K562 (cell line): Measurements from ENCODE around the gene GAB1. TPM values are rescaled to one million over a fixed set of nuclear protein-coding genes. Genes with fewer than 3 reads are reported as not detected.

ENCODE experiments used
- ATAC-seq: fragments of 200-7000 bp; cut with Tn5 transposase; 3 replicates; pipeline ENCODE4 v1.9.1; 2020; ENCODE audit warnings: moderate library complexity
- BruUV-seq: library from RNA; stranded (reverse); fragments of 400-500 nt; replicated peaks from 2 replicates; lab custom pipeline; 2021; lab: Mats Ljungman, UMichigan
- CTCF ChIA-PET: fragments of 300-600 bp; formaldehyde crosslinking; extraction: SDS; loops from one replicate; lab custom pipeline; 2021; ENCODE audit warnings: low intra/inter-chr PET ratio; lab: Yijun Ruan, JAX
- POLR2A ChIA-PET: fragments of 300-600, 350-650 bp; sonication (Branson Sonifier 250); formaldehyde crosslinking; extraction: SDS; loops from one replicate; lab custom pipeline; 2021; ENCODE audit warnings: antibody characterized with exemption, inconsistent platforms; lab: Yijun Ruan, JAX
- DNase-seq, 4 experiments: peaks; one replicate each; pipeline versions ENCODE4 v3.0.0 to v3.0.0-alpha.2; 2011 to 2018; ENCODE audit warnings: low spot score in 3 of 4, mixed read lengths in 3 of 4; ENCODE audit errors: extremely low read depth in 1 of 4
- FAIRE-seq: peaks from 2 replicates; lab custom pipeline; 2011; peaks lifted over from hg19 to GRCh38; lab: Jason Lieb, UNC
- H2AFZ ChIP-seq: 2 replicates; pipeline ENCODE4 v1.6.0; 2011; ENCODE audit warnings: low read depth, low read length, control low read depth, inconsistent platforms
- H3K27ac ChIP-seq: fragments of 200-600 bp; 3 replicates; pipeline ENCODE4 v1.8.0; 2011; ENCODE audit warnings: low read depth, mild to moderate bottlenecking, control low read depth, inconsistent platforms, low read length, moderate library complexity, mixed read lengths; ENCODE audit errors: extremely low read depth
- H3K27me3 ChIP-seq, 2 experiments: fragments of 300-600 bp in 1 of 2; 2 replicates in 1 of 2; 3 replicates in 1 of 2; pipeline versions ENCODE4 v1.6.0 to v1.8.0; 2011; ENCODE audit warnings: inconsistent platforms in 2 of 2, low read length in 2 of 2, mild to moderate bottlenecking in 1 of 2, mixed read lengths in 1 of 2, moderate library complexity in 1 of 2; ENCODE audit not compliant: control insufficient read depth in 2 of 2, insufficient read depth in 2 of 2
- H3K36me3 ChIP-seq: fragments of 300-600 bp; 3 replicates; pipeline ENCODE4 v1.8.0; 2011; ENCODE audit warnings: mild to moderate bottlenecking, low read length, inconsistent platforms; ENCODE audit not compliant: control insufficient read depth, insufficient read depth
- H3K4me1 ChIP-seq, 2 experiments: fragments of 200-600 bp in 1 of 2; replicated peaks in 1 of 2; 2 replicates in 1 of 2; 3 replicates in 1 of 2; pipeline versions ENCODE4 v1.5.1 to v1.8.0; 2011; ENCODE audit warnings: inconsistent platforms in 2 of 2, low read length in 2 of 2, mild to moderate bottlenecking in 1 of 2, mixed read lengths in 1 of 2, moderate library complexity in 1 of 2; ENCODE audit not compliant: control insufficient read depth in 2 of 2, insufficient read depth in 2 of 2
- H3K4me2 ChIP-seq: 2 replicates; pipeline ENCODE4 v1.6.1; 2011; ENCODE audit warnings: low read length, control low read depth, inconsistent platforms, mixed read lengths; ENCODE audit not compliant: insufficient read depth
- H3K4me3 ChIP-seq: fragments of 200-600 bp; sonication (generic), shearing (Covaris generic); 2 replicates; pipeline ENCODE4 v1.5.1; 2016; ENCODE audit warnings: control low read depth, inconsistent platforms
- H3K79me2 ChIP-seq: fragments of 200-600 bp; 3 replicates; pipeline ENCODE4 v1.8.0; 2011; ENCODE audit warnings: low read length, inconsistent platforms; ENCODE audit not compliant: control insufficient read depth, insufficient read depth
- H3K9ac ChIP-seq, 2 experiments: 2 replicates each; pipeline versions ENCODE4 v1.6.0 to v1.6.1; 2011; ENCODE audit warnings: low read depth in 2 of 2, low read length in 2 of 2, control low read depth in 1 of 2, inconsistent platforms in 1 of 2, mild to moderate bottlenecking in 1 of 2, mixed read lengths in 1 of 2; ENCODE audit not compliant: insufficient read depth in 1 of 2
- H3K9me1 ChIP-seq: one replicate; pipeline ENCODE4 v1.6.0; 2011; ENCODE audit warnings: inconsistent platforms, mild to moderate bottlenecking, low read length, moderate library complexity; ENCODE audit not compliant: control insufficient read depth, insufficient read depth
- H3K9me3 ChIP-seq: replicated peaks from 2 replicates; pipeline ENCODE4 v1.5.1; 2011; ENCODE audit warnings: low read depth, low read length, inconsistent platforms; ENCODE audit not compliant: control insufficient read depth, insufficient read depth
- H4K20me1 ChIP-seq: replicated peaks from 2 replicates; pipeline ENCODE4 v1.6.1; 2011; ENCODE audit warnings: low read length, inconsistent platforms, mixed read lengths; ENCODE audit not compliant: control insufficient read depth, insufficient read depth
- BRD9 ChIP-seq: fragments of 450-650 bp; IDR thresholded peaks from 2 replicates; pipeline ENCODE4 v1.6.1; 2018; ENCODE audit warnings: low read depth; ENCODE audit not compliant: partially characterized antibody
- EP300 ChIP-seq: IDR thresholded peaks from 2 replicates; pipeline ENCODE4 v1.6.1; 2012; ENCODE audit warnings: low read length, improper control_type of control experiment
- RBBP5 ChIP-seq: fragments of 200-600 bp; sonication (generic); IDR thresholded peaks from 2 replicates; pipeline ENCODE4 v1.6.1; 2012; ENCODE audit warnings: borderline replicate concordance, mild to moderate bottlenecking, low read length, control low read depth, inconsistent platforms; ENCODE audit not compliant: insufficient read depth, poor library complexity, severe bottlenecking
- RHOXF2B ChIP-seq: fragments of 250-450 bp; sonication (Bioruptor Pico); conservative IDR thresholded peaks from 2 replicates; pipeline ENCODE4 v1.5.1; 2021
- STAG1 ChIP-seq: sonication (generic); formaldehyde crosslinking; IDR thresholded peaks from 2 replicates; pipeline ENCODE4 v1.5.0; 2020; ENCODE audit warnings: missing genetic modification reagents, borderline replicate concordance
- ZNF384 ChIP-seq: IDR thresholded peaks from 2 replicates; pipeline ENCODE4 v1.6.1; 2012; ENCODE audit warnings: low read depth, low read length, improper control_type of control experiment
- WGBS: fragments of 100-300 bp; shearing (Covaris generic); methylation state at CpG from one replicate; pipeline ENCODE4 v1.1.6; 2016; ENCODE audit warnings: low coverage, mixed read lengths; ENCODE audit not compliant: insufficient coverage; ENCODE audit errors: missing lambda C conversion rate; 5-methylcytosine and 5-hydroxymethylcytosine counted together
- in situ Hi-C: fragments of 300-500 bp; cut with MboI; formaldehyde crosslinking; loops from 4 replicates; pipeline ENCODE4 v1.15.0; 2018; ENCODE audit warnings: inconsistent platforms, mixed read lengths
- intact Hi-C: fragments of 100-400 bp; cut with micrococcal nuclease; formaldehyde crosslinking; loops from 2 replicates; pipeline ENCODE4 v1.14.2; 2022
- polyA plus RNA-seq, 8 experiments: library from polyadenylated mRNA; depleted of rRNA in 4 of 8; stranded (reverse) in 5 of 8; unstranded in 3 of 8; fragments of >200 nt; fragmentation: Nextera tagmentation in 2 of 8; fragmentation: Illumina TruSeq in 1 of 8; extraction: Ambion mirVana in 2 of 8; extraction: Trizol in 1 of 8; gene quantifications; 2 replicates each; pipeline versions ENCODE4 v1.2.1 to v1.2.3, GENCODE V29; 2011 to 2014; ENCODE audit warnings: inconsistent platforms in 1 of 8, missing spikeins in 1 of 8
- total RNA-seq, 7 experiments: library from RNA; depleted of rRNA in 6 of 7; stranded (reverse); fragments of >200 nt in 6 of 7; fragmentation: Illumina TruSeq in 2 of 7; extraction: Trizol in 2 of 7; gene quantifications; 2 replicates each; pipeline versions ENCODE4 v1.2.1 to v1.2.3, GENCODE V29; 2011 to 2021; ENCODE audit warnings: low replicate concordance in 1 of 7
- TF ChIP-seq, protein P1 (sequence below): fragments of 450-650 bp; IDR thresholded peaks from 2 replicates; pipeline ENCODE4 v1.6.1; 2016; ENCODE audit warnings: mild to moderate bottlenecking, moderate library complexity
- TF ChIP-seq, protein P2 (sequence below), 2 experiments: IDR thresholded peaks; 2 replicates each; pipeline ENCODE4 v1.6.1; 2011; ENCODE audit warnings: borderline replicate concordance in 1 of 2, control low read depth in 1 of 2, low read depth in 1 of 2, low read length in 1 of 2, mild to moderate bottlenecking in 1 of 2, mixed read lengths in 1 of 2, moderate library complexity in 1 of 2; ENCODE audit not compliant: insufficient read depth in 1 of 2, insufficient read length in 1 of 2, poor library complexity in 1 of 2, severe bottlenecking in 1 of 2; ENCODE audit errors: extremely low read depth in 1 of 2

GAB1 gene
- total and polyA plus RNA-seq, 9 of the 15 experiments (the other 6 are each of a cell fraction or from before 2014, with no cell fraction given), result 1.3 to 14.6 (median 7.5) TPM

GRCh38 chr4:143481361-143481760, 144.7 kb downstream of the GAB1 start:
- no peaks in the 10 kb centered on the region for H4K20me1 ChIP-seq
- H3K4me1 ChIP-seq, result no peaks in the 10 kb centered on the region; a peak in 1 of 5 replicates
- FAIRE-seq, result no peak
- H2AFZ ChIP-seq, result no peak overlapping the region
- H3K9ac ChIP-seq, result no peak overlapping the region
- no peaks in the 10 kb centered on the region for H3K27me3 ChIP-seq
- H3K27ac ChIP-seq, result no peak overlapping the region
- H3K9me3 ChIP-seq, result no peaks in the 10 kb centered on the region
- H3K4me2 ChIP-seq, result no peak overlapping the region
- POLR2A ChIA-PET, result no interaction called here
- intact Hi-C loops, result loop anchor here (5.0 to 10.0 kb wide), 3 partner anchors 84 to 1124 kb away; no protein-coding TSS in a partner anchor
- H3K79me2 ChIP-seq, result no peaks in the 10 kb centered on the region
- H3K4me3 ChIP-seq, result no peak overlapping the region
- no peaks in the 10 kb centered on the region; the same call in 2 of the 3 replicates for H3K36me3 ChIP-seq
- no TSS peak for BruUV-seq
- ATAC-seq, result no peak
- DNase-seq, result no peak
- no peaks in the 10 kb centered on the region for H3K9me1 ChIP-seq
- CTCF ChIA-PET, result no interaction called here
- 15% methylated on average over 3 of the region's 3 CpGs for WGBS
- in situ Hi-C loops, result loop anchor here (25.0 kb wide), 1 partner anchor 619 kb away; no protein-coding TSS in a partner anchor
- TF ChIP-seq EP300, result no peak
- no peak for TF ChIP-seq STAG1
- TF ChIP-seq, protein P1, sequence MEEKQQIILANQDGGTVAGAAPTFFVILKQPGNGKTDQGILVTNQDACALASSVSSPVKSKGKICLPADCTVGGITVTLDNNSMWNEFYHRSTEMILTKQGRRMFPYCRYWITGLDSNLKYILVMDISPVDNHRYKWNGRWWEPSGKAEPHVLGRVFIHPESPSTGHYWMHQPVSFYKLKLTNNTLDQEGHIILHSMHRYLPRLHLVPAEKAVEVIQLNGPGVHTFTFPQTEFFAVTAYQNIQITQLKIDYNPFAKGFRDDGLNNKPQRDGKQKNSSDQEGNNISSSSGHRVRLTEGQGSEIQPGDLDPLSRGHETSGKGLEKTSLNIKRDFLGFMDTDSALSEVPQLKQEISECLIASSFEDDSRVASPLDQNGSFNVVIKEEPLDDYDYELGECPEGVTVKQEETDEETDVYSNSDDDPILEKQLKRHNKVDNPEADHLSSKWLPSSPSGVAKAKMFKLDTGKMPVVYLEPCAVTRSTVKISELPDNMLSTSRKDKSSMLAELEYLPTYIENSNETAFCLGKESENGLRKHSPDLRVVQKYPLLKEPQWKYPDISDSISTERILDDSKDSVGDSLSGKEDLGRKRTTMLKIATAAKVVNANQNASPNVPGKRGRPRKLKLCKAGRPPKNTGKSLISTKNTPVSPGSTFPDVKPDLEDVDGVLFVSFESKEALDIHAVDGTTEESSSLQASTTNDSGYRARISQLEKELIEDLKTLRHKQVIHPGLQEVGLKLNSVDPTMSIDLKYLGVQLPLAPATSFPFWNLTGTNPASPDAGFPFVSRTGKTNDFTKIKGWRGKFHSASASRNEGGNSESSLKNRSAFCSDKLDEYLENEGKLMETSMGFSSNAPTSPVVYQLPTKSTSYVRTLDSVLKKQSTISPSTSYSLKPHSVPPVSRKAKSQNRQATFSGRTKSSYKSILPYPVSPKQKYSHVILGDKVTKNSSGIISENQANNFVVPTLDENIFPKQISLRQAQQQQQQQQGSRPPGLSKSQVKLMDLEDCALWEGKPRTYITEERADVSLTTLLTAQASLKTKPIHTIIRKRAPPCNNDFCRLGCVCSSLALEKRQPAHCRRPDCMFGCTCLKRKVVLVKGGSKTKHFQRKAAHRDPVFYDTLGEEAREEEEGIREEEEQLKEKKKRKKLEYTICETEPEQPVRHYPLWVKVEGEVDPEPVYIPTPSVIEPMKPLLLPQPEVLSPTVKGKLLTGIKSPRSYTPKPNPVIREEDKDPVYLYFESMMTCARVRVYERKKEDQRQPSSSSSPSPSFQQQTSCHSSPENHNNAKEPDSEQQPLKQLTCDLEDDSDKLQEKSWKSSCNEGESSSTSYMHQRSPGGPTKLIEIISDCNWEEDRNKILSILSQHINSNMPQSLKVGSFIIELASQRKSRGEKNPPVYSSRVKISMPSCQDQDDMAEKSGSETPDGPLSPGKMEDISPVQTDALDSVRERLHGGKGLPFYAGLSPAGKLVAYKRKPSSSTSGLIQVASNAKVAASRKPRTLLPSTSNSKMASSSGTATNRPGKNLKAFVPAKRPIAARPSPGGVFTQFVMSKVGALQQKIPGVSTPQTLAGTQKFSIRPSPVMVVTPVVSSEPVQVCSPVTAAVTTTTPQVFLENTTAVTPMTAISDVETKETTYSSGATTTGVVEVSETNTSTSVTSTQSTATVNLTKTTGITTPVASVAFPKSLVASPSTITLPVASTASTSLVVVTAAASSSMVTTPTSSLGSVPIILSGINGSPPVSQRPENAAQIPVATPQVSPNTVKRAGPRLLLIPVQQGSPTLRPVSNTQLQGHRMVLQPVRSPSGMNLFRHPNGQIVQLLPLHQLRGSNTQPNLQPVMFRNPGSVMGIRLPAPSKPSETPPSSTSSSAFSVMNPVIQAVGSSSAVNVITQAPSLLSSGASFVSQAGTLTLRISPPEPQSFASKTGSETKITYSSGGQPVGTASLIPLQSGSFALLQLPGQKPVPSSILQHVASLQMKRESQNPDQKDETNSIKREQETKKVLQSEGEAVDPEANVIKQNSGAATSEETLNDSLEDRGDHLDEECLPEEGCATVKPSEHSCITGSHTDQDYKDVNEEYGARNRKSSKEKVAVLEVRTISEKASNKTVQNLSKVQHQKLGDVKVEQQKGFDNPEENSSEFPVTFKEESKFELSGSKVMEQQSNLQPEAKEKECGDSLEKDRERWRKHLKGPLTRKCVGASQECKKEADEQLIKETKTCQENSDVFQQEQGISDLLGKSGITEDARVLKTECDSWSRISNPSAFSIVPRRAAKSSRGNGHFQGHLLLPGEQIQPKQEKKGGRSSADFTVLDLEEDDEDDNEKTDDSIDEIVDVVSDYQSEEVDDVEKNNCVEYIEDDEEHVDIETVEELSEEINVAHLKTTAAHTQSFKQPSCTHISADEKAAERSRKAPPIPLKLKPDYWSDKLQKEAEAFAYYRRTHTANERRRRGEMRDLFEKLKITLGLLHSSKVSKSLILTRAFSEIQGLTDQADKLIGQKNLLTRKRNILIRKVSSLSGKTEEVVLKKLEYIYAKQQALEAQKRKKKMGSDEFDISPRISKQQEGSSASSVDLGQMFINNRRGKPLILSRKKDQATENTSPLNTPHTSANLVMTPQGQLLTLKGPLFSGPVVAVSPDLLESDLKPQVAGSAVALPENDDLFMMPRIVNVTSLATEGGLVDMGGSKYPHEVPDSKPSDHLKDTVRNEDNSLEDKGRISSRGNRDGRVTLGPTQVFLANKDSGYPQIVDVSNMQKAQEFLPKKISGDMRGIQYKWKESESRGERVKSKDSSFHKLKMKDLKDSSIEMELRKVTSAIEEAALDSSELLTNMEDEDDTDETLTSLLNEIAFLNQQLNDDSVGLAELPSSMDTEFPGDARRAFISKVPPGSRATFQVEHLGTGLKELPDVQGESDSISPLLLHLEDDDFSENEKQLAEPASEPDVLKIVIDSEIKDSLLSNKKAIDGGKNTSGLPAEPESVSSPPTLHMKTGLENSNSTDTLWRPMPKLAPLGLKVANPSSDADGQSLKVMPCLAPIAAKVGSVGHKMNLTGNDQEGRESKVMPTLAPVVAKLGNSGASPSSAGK, result no peak
- TF ChIP-seq RBBP5, result no peak
- no peak for TF ChIP-seq RHOXF2B (CRISPR knock-in tag)
- TF ChIP-seq ZNF384, result no peak
- TF ChIP-seq, protein P2, sequence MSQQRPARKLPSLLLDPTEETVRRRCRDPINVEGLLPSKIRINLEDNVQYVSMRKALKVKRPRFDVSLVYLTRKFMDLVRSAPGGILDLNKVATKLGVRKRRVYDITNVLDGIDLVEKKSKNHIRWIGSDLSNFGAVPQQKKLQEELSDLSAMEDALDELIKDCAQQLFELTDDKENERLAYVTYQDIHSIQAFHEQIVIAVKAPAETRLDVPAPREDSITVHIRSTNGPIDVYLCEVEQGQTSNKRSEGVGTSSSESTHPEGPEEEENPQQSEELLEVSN (IDR thresholded peaks at IDR 0.05; ENCODE audit: borderline replicate concordance in 1 of 2, extremely low read depth in 1 of 2, insufficient read depth in 1 of 2, insufficient read length in 1 of 2, low read depth in 1 of 2, low read length in 1 of 2, poor library complexity in 1 of 2, severe bottlenecking in 1 of 2), result no peak
- TF ChIP-seq BRD9, result no peak
